OCI-LY1 (cell line): ENCODE measurements around the gene BPHL.

Experiments used
- EZH2 ChIP-seq: fragments of 200-600 bp; sonication (generic), shearing (Covaris generic); IDR thresholded peaks from 2 replicates; pipeline ENCODE4 v1.8.0; 2017; ENCODE audit warnings: borderline replicate concordance, mixed run types, mild to moderate bottlenecking, antibody characterized with exemption, low read length, moderate library complexity, mixed read lengths
- TF ChIP-seq, protein P1 (sequence below): fragments of 200-600 bp; sonication (generic), shearing (Covaris generic); IDR thresholded peaks from 2 replicates; pipeline ENCODE4 v1.5.1; 2017; ENCODE audit warnings: mild to moderate bottlenecking, antibody characterized with exemption, low read length, moderate library complexity, mixed read lengths

DNA sequence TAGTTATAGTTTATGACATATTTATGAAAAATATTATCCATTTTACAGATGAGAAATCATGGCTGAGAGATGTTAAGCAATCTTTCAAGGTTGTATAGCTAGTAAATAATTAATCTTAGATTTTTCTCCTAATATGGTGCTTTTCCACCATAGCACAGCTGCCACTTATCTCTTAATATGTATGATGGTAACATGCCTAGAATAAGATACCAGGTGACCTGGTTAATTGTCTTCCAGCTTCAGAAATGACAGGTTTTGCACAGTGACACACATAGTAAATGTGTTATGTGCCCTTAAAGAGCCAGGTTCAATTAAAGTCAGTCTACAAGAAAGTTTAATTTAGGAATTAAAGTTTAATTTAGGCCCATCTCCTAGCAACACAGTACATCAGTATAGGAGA, 24.0 kb downstream of the BPHL start:
- TF ChIP-seq, protein P1, sequence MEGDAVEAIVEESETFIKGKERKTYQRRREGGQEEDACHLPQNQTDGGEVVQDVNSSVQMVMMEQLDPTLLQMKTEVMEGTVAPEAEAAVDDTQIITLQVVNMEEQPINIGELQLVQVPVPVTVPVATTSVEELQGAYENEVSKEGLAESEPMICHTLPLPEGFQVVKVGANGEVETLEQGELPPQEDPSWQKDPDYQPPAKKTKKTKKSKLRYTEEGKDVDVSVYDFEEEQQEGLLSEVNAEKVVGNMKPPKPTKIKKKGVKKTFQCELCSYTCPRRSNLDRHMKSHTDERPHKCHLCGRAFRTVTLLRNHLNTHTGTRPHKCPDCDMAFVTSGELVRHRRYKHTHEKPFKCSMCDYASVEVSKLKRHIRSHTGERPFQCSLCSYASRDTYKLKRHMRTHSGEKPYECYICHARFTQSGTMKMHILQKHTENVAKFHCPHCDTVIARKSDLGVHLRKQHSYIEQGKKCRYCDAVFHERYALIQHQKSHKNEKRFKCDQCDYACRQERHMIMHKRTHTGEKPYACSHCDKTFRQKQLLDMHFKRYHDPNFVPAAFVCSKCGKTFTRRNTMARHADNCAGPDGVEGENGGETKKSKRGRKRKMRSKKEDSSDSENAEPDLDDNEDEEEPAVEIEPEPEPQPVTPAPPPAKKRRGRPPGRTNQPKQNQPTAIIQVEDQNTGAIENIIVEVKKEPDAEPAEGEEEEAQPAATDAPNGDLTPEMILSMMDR, result no peak
- TF ChIP-seq EZH2, result no peak
